HG02759 (cell line): ENCODE measurements around the gene RBM41.
A peak's percentile ranks its signal among the peaks of the same experiment; 100 is the strongest.
"Not testable (repeated sequence)": the region's sequence is repeated elsewhere in the genome, so short reads cannot be mapped to it uniquely, and the experiment has no call there.

Source experiments
- ATAC-seq: cut with Tn5 transposase; IDR thresholded peaks from one replicate; pipeline ENCODE4 v1.9.1; 2021; ENCODE audit warnings: mild to moderate bottlenecking, moderate library complexity; ENCODE audit not compliant: unreplicated experiment

RBM41 gene

GRCh38 chrX:107118322-107119147 is at the start of gene RBM41:
Gene RBM41 (minus strand): TSS chrX:107118822. CDS start chrX:107118773, 49 bp downstream.
- ATAC-seq: peak; percentile 100

GRCh38 chrX:107168257-107168656 is 49.6 kb upstream of the RBM41 start:
- no peak for ATAC-seq

GRCh38 chrX:107167163-107167921 is 48.7 kb upstream of the RBM41 start:
- ATAC-seq: no peak

- ATAC-seq: not testable (repeated sequence)
Measured at GRCh38 chrX:107157618-107158017, 39.0 kb upstream of the RBM41 start.

DNA sequence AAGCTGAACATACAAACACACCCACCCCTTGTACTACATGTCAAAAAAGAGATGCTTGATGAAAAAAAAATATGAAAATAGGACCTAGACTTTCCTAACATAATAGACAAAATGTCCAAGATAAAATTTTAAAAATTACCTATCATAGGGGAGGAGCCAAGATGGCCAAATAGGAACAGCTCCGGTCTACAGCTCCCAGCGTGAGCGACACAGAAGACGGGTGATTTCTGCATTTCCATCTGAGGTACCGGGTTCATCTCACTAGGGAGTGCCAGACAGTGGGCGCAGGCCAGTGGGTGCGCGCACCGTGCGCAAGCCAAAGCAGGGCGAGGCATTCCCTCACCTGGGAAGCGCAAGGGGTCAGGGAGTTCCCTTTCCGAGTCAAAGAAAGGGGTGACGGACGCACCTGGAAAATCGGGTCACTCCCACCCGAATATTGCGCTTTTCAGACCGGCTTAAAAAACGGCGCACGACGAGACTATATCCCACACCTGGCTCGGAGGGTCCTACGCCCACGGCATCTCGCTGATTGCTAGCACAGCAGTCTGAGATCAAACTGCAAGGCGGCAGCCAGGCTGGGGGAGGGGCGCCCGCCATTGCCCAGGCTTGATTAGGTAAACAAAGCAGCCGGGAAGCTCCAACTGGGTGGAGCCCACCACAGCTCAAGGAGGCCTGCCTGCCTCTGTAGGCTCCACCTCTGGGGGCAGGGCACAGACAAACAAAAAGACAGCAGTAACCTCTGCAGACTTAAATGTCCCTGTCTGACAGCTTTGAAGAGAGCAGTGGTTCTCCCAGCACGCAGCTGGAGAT is 37.2 kb upstream of the RBM41 start:
- ATAC-seq: not testable (repeated sequence)

- no peak for ATAC-seq
Measured at GRCh38 chrX:107154787-107155620, 36.4 kb upstream of the RBM41 start.

GRCh38 chrX:107153005-107153404 is 34.4 kb upstream of the RBM41 start:
- no peak for ATAC-seq

GRCh38 chrX:107146670-107147069 is 28.0 kb upstream of the RBM41 start:
- ATAC-seq: no peak

DNA sequence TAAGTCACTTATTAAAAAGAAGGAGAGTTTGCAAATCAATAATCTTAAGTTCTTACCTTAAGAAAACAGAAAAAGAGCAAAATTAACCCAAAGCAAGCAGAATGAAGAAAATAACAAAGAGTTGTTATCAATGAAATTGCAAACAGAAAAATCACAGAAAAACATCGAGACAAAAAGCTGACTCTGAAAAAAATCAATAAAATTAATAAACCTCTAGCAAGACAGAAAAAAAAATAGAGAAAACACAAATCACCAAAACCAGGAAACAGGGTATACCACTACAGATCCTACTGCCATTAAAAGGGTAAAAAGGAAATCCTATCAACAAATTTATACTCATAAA is 17.3 kb upstream of the RBM41 start:
- no peak for ATAC-seq

GRCh38 chrX:107135049-107135964 is 16.7 kb upstream of the RBM41 start:
- ATAC-seq: peak; percentile 58

DNA sequence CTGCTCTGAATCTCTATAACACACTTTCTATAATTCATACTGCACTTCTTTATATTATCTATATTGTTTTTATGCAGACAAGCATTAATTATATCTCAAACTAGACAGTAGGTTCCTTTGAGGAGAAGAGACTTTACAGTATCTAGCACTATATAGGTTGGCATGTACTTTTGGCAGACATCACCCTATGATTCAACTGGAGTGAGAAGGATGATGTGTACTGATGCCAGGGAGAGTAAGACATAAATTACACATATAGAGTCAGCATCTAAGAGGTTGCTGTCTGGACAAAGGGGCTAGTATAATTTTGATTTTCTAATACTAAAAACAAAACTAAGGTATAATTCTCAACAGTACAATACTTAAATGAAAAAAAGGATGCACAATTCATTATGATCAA is 5.1 kb upstream of the RBM41 start:
- no peak for ATAC-seq

GRCh38 chrX:107119283-107119682 is 661 bp upstream of the RBM41 start:
- no peak for ATAC-seq

- ATAC-seq: no peak
Measured at GRCh38 chrX:107117993-107118321, 665 bp downstream of the RBM41 start.

GRCh38 chrX:107107459-107107858 is 11.2 kb downstream of the RBM41 start:
- ATAC-seq: no peak

- no peak for ATAC-seq
Measured at GRCh38 chrX:107102980-107103379, 15.6 kb downstream of the RBM41 start.

- no peak for ATAC-seq
Measured at GRCh38 chrX:107076158-107076557, 42.5 kb downstream of the RBM41 start.

GRCh38 chrX:107057731-107058130 is 60.9 kb downstream of the RBM41 start:
- not testable (repeated sequence) for ATAC-seq

- ATAC-seq: no peak
Measured at GRCh38 chrX:107054978-107055377, 63.6 kb downstream of the RBM41 start.

GRCh38 chrX:107050195-107050709 is 68.4 kb downstream of the RBM41 start:
- ATAC-seq: no peak
